AG04449 (cell line): ENCODE data around the gene ARHGAP8.

Source experiments
- CTCF ChIA-PET: fragments of 350-600 bp; formaldehyde crosslinking; extraction: SDS; loops from one replicate; lab custom pipeline; 2021; ENCODE audit warnings: antibody characterized with exemption; lab: Yijun Ruan, JAX
- POLR2A ChIA-PET: fragments of 400-600, 350-600 bp; formaldehyde crosslinking; extraction: SDS; loops from one replicate; lab custom pipeline; 2020; ENCODE audit warnings: antibody characterized with exemption, inconsistent platforms; lab: Yijun Ruan, JAX
- DNase-seq: peaks from one replicate; pipeline ENCODE4 v3.0.0-alpha.2; 2010; ENCODE audit warnings: low read depth, low spot score
- H3K4me3 ChIP-seq: 2 replicates; pipeline ENCODE4 v1.5.1; 2011; ENCODE audit warnings: low read depth, mild to moderate bottlenecking, control low read depth, low read length
- CTCF ChIP-seq: IDR thresholded peaks from one replicate; pipeline ENCODE4 v1.5.1; 2011; ENCODE audit warnings: mild to moderate bottlenecking, moderate library complexity, low read length, control low read depth, inconsistent platforms; ENCODE audit not compliant: insufficient read depth; ENCODE audit errors: missing control alignments

Gene ARHGAP8

GRCh38 chr22:44845796-44846720, 93.7 kb downstream of the ARHGAP8 start:
- no peak for TF ChIP-seq CTCF
- CTCF ChIA-PET, result no interaction called here
- POLR2A ChIA-PET, result no interaction called here

GRCh38 chr22:44846726-44847275, 94.4 kb downstream of the ARHGAP8 start:
- POLR2A ChIA-PET, result no interaction called here
- no peak for TF ChIP-seq CTCF
- H3K4me3 ChIP-seq, result no peak overlapping the region
- no peak for DNase-seq
- CTCF ChIA-PET, result interaction anchor here (1.0 kb wide), 1 partner anchor 26 kb away, joined by 3 read pairs; no protein-coding TSS in a partner anchor

More at GRCh38 chr22:44845796-44846720, 93.7 kb downstream of the ARHGAP8 start:
- H3K4me3 ChIP-seq, result no peak overlapping the region
- DNase-seq, result no peak

- ChIA-PET POLR2A (no interaction called here), CTCF (interaction anchor here (1.0 kb wide), 1 partner anchor 27 kb away, joined by 3 read pairs; no protein-coding TSS in a partner anchor)
- no peak for DNase-seq
- no peak for TF ChIP-seq CTCF
- no peak overlapping the region for H3K4me3 ChIP-seq
Measured at GRCh38 chr22:44847380-44847779, 95.0 kb downstream of the ARHGAP8 start.

GRCh38 chr22:44847892-44848291, 95.5 kb downstream of the ARHGAP8 start:
- no peak overlapping the region for H3K4me3 ChIP-seq
- CTCF ChIA-PET, result interaction anchor here (1.0 kb wide), 1 partner anchor 27 kb away, joined by 3 read pairs; no protein-coding TSS in a partner anchor
- no peak for TF ChIP-seq CTCF
- no peak for DNase-seq
- POLR2A ChIA-PET, result no interaction called here

- POLR2A ChIA-PET, result interaction anchor here (0.5 kb wide), 1 partner anchor 84 kb away, joined by 3 read pairs; no protein-coding TSS in a partner anchor
- DNase-seq, result no peak
- no peak for TF ChIP-seq CTCF
- CTCF ChIA-PET, result no interaction called here
- no peak overlapping the region for H3K4me3 ChIP-seq
Measured at GRCh38 chr22:44848296-44848741, 95.9 kb downstream of the ARHGAP8 start.
